ENCODE data around the gene DNAH17. TPM values are rescaled to one million over a fixed set of nuclear protein-coding genes. Genes with fewer than 3 reads are reported as not detected.

The DNAH17 gene
- polyA plus RNA-seq, 3 donors from 2014 or later: 0.09 TPM; not detected in 2

- Mint-ChIP-seq H3K9me3 (no peaks in the 10 kb centered on the region), H3K27me3 (ENCODE audit: low read depth in 3 of 3) (peaks cover 0 to 5% (median under 1%) of the 10 kb centered on the region in 3 donors), H3K27ac (no peak overlapping the region), H3K4me3 (no peak overlapping the region), H3K36me3 (no peaks in the 10 kb centered on the region), H3K4me1 (no peaks in the 10 kb centered on the region)
- DNase-seq: no peak
These were observed 1.3 kb downstream of the DNAH17 start for GRCh38 chr17:78575899-78576298.

- no peak overlapping the region for H3K27ac Mint-ChIP-seq
These were observed 1.9 kb downstream of the DNAH17 start for GRCh38 chr17:78575340-78575739.

GRCh38 chr17:78573955-78574354 is 3.2 kb downstream of the DNAH17 start:
- H3K4me3 Mint-ChIP-seq: no peak overlapping the region
- no peaks in the 10 kb centered on the region for H3K9me3 Mint-ChIP-seq
- H3K27me3 Mint-ChIP-seq (ENCODE audit: low read depth in 3 of 3): peaks cover 0 to 5% (median 0%) of the 10 kb centered on the region in 3 donors
- H3K4me1 Mint-ChIP-seq: no peaks in the 10 kb centered on the region
- no peak for DNase-seq
- no peaks in the 10 kb centered on the region for H3K36me3 Mint-ChIP-seq
- H3K27ac Mint-ChIP-seq: no peak overlapping the region

More at GRCh38 chr17:78575340-78575739, 1.9 kb downstream of the DNAH17 start:
- Mint-ChIP-seq H3K4me3 (no peak overlapping the region), H3K27me3 (ENCODE audit: low read depth in 3 of 3) (peaks cover 0 to 5% (median 0%) of the 10 kb centered on the region in 3 donors), H3K4me1 (no peaks in the 10 kb centered on the region), H3K36me3 (no peaks in the 10 kb centered on the region), H3K9me3 (no peaks in the 10 kb centered on the region)
- no peak for DNase-seq

- no peak for DNase-seq
- Mint-ChIP-seq H3K4me1 (no peaks in the 10 kb centered on the region), H3K4me3 (no peak overlapping the region), H3K27me3 (ENCODE audit: low read depth in 3 of 3) (peaks cover 0 to 5% (median 0%) of the 10 kb centered on the region in 3 donors), H3K9me3 (no peaks in the 10 kb centered on the region), H3K36me3 (no peaks in the 10 kb centered on the region), H3K27ac (no peak overlapping the region)
These were observed 4.7 kb downstream of the DNAH17 start for GRCh38 chr17:78572239-78573205.

- H3K4me3 Mint-ChIP-seq: no peak overlapping the region
- DNase-seq: no peak
- H3K36me3 Mint-ChIP-seq: no peaks in the 10 kb centered on the region
- H3K4me1 Mint-ChIP-seq: no peaks in the 10 kb centered on the region
- H3K27me3 Mint-ChIP-seq (ENCODE audit: low read depth in 3 of 3): peaks cover 0 to 5% (median 2%) of the 10 kb centered on the region in 3 donors
- no peaks in the 10 kb centered on the region for H3K9me3 Mint-ChIP-seq
- H3K27ac Mint-ChIP-seq: no peak overlapping the region
These were observed 5.9 kb downstream of the DNAH17 start for GRCh38 chr17:78571329-78571728.

GRCh38 chr17:78568494-78569115 is 8.6 kb downstream of the DNAH17 start:
- Mint-ChIP-seq H3K4me3 (no peak overlapping the region), H3K27me3 (ENCODE audit: low read depth in 3 of 3) (peaks cover 0 to 6% (median 2%) of the 10 kb centered on the region in 3 donors), H3K4me1 (no peaks in the 10 kb centered on the region), H3K9me3 (no peaks in the 10 kb centered on the region), H3K27ac (no peak overlapping the region), H3K36me3 (no peaks in the 10 kb centered on the region)
- DNase-seq: no peak

- Mint-ChIP-seq H3K36me3 (no peaks in the 10 kb centered on the region), H3K27me3 (ENCODE audit: low read depth in 3 of 3) (peaks cover 0 to 6% (median 2%) of the 10 kb centered on the region in 3 donors), H3K27ac (no peak overlapping the region), H3K4me1 (no peaks in the 10 kb centered on the region), H3K4me3 (no peak overlapping the region), H3K9me3 (no peaks in the 10 kb centered on the region)
- DNase-seq: no peak
These were observed 9.2 kb downstream of the DNAH17 start for GRCh38 chr17:78567991-78568390.

GRCh38 chr17:78566947-78567346 is 10.2 kb downstream of the DNAH17 start:
- Mint-ChIP-seq H3K27me3 (ENCODE audit: low read depth in 3 of 3) (peaks cover 0 to 6% (median 2%) of the 10 kb centered on the region in 3 donors), H3K4me1 (no peaks in the 10 kb centered on the region), H3K27ac (no peak overlapping the region), H3K9me3 (no peaks in the 10 kb centered on the region), H3K4me3 (no peak overlapping the region), H3K36me3 (no peaks in the 10 kb centered on the region)
- DNase-seq: no peak

- no peaks in the 10 kb centered on the region for H3K36me3 Mint-ChIP-seq
- H3K4me1 Mint-ChIP-seq: no peaks in the 10 kb centered on the region
- no peak for DNase-seq
- H3K9me3 Mint-ChIP-seq: no peaks in the 10 kb centered on the region
- H3K4me3 Mint-ChIP-seq: no peak overlapping the region
- H3K27me3 Mint-ChIP-seq (ENCODE audit: low read depth in 3 of 3): peaks cover 0 to 9% (median 0%) of the 10 kb centered on the region in 3 donors
- no peak overlapping the region for H3K27ac Mint-ChIP-seq
These were observed 13.7 kb downstream of the DNAH17 start for GRCh38 chr17:78563189-78564145.

- Mint-ChIP-seq H3K4me3 (no peak overlapping the region), H3K4me1 (no peaks in the 10 kb centered on the region), H3K9me3 (no peaks in the 10 kb centered on the region), H3K36me3 (no peaks in the 10 kb centered on the region), H3K27me3 (ENCODE audit: low read depth in 3 of 3) (peaks cover 0 to 9% (median 0%) of the 10 kb centered on the region in 3 donors), H3K27ac (no peak overlapping the region)
- DNase-seq: no peak
These were observed 14.5 kb downstream of the DNAH17 start for GRCh38 chr17:78562734-78563133.

- Mint-ChIP-seq H3K9me3 (no peaks in the 10 kb centered on the region), H3K4me3 (no peak overlapping the region), H3K27ac (no peak overlapping the region), H3K27me3 (ENCODE audit: low read depth in 3 of 3) (peaks cover 0 to 9% (median 0%) of the 10 kb centered on the region in 3 donors), H3K36me3 (no peaks in the 10 kb centered on the region), H3K4me1 (no peaks in the 10 kb centered on the region)
- no peak for DNase-seq
These were observed 16.0 kb downstream of the DNAH17 start for GRCh38 chr17:78561166-78561565.

- no peak overlapping the region for H3K27ac Mint-ChIP-seq
These were observed 16.5 kb downstream of the DNAH17 start for GRCh38 chr17:78560731-78561130.

GRCh38 chr17:78559749-78560368 is 17.3 kb downstream of the DNAH17 start:
- no peak overlapping the region for H3K27ac Mint-ChIP-seq
- DNase-seq: no peak
- H3K36me3 Mint-ChIP-seq: no peaks in the 10 kb centered on the region
- peaks cover 0 to 12% (median 1%) of the 10 kb centered on the region in 3 donors for H3K27me3 Mint-ChIP-seq (ENCODE audit: low read depth in 3 of 3)
- no peaks in the 10 kb centered on the region for H3K9me3 Mint-ChIP-seq
- no peak overlapping the region for H3K4me3 Mint-ChIP-seq
- H3K4me1 Mint-ChIP-seq: no peaks in the 10 kb centered on the region

More at GRCh38 chr17:78560731-78561130, 16.5 kb downstream of the DNAH17 start:
- no peak overlapping the region for H3K4me3 Mint-ChIP-seq
- H3K27me3 Mint-ChIP-seq (ENCODE audit: low read depth in 3 of 3): peaks cover 0 to 11% (median 1%) of the 10 kb centered on the region in 3 donors
- DNase-seq: no peak
- H3K36me3 Mint-ChIP-seq: no peaks in the 10 kb centered on the region
- H3K9me3 Mint-ChIP-seq: no peaks in the 10 kb centered on the region
- H3K4me1 Mint-ChIP-seq: no peaks in the 10 kb centered on the region
